ENCODE data around the gene RTN4RL1.

DNA sequence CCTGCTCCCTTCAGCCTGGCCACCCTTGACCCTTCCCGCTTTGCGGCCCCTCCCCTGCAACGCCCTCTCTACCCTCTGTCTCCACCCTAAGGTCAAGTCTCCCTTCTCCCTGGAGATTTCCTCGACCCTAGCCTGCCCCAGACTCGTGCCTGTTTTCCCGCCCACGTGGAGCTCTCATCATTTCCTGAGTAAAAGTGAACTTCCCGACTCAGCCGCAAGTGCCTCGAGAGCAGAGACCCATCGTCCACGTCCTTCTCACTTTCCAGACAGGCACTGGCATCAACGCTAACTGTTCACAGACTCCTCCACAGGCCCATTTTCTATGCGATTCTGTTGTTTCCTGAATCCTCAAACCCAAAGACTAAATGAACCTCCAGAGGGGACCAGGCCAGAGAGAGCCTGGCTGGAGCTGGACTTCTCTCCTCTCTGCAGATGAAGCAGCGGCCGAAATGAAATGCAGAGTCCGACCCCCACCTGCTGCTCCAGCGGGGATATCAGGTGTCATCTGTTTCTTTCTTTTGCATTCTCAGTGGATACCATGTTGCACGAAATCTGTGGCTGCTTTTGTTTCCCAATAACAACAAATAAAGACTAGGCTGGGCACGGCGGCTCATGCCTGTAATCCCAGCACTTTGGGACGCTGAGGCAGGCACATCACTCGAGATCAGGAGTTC lies 52.5 kb downstream of the RTN4RL1 start:
- TF ChIP-seq POLR2A (IDR thresholded peaks at IDR 0.05; ENCODE audit: low read depth) (no peak), POLR2AphosphoS5 (IDR thresholded peaks at IDR 0.05) (no peak), CTCF (IDR thresholded peaks at IDR 0.05) (no peak)

Measured in esophagus muscularis mucosa (tissue), 3 donors.